PC-3 (cell line): Measurements from ENCODE around the gene RPL29. TPM values are rescaled to one million over a fixed set of nuclear protein-coding genes. Genes with fewer than 3 reads are reported as not detected.

Experiments used
- ATAC-seq: fragments of 200-7000 bp; cut with Tn5 transposase; 2 replicates; pipeline ENCODE4 v1.9.1; 2020; ENCODE audit warnings: mild to moderate bottlenecking, moderate library complexity
- BruUV-seq: library from RNA; stranded (reverse); fragments of 400-500 nt; replicated peaks from 2 replicates; lab custom pipeline; 2021; lab: Mats Ljungman, UMichigan
- CTCF ChIA-PET: fragments of 300-600 bp; sonication (Branson Sonifier 250); formaldehyde crosslinking; loops from one replicate; lab custom pipeline; 2022; ENCODE audit warnings: antibody characterized with exemption; lab: Charles Lee
- POLR2A ChIA-PET: fragments of 300-600 bp; sonication (Branson Sonifier 250); formaldehyde crosslinking; loops from one replicate; lab custom pipeline; 2022; ENCODE audit warnings: antibody characterized with exemption; ENCODE audit not compliant: unreplicated experiment; lab: Charles Lee
- DNase-seq: peaks from one replicate; pipeline ENCODE4 v3.0.0-alpha.2; 2015
- H2AFZ ChIP-seq: fragments of 300-600 bp; sonication (generic); 2 replicates; pipeline ENCODE4 v1.6.0; 2016; ENCODE audit warnings: antibody characterized with exemption, low read length
- H3F3A ChIP-seq: fragments of 300-600 bp; sonication (generic); one replicate; pipeline ENCODE4 v1.6.0; 2017; ENCODE audit warnings: antibody characterized with exemption, low read length, control low read depth, mild to moderate bottlenecking; ENCODE audit not compliant: unreplicated experiment
- H3K27ac ChIP-seq: fragments of 300-600 bp; sonication (generic); 2 replicates; pipeline ENCODE4 v1.5.1; 2016; ENCODE audit warnings: mild to moderate bottlenecking, low read length
- H3K27me3 ChIP-seq: fragments of 300-600 bp; sonication (generic); 2 replicates; pipeline ENCODE4 v1.6.1; 2016; ENCODE audit warnings: low read length, mixed read lengths
- H3K36me3 ChIP-seq: fragments of 300-600 bp; sonication (generic); 2 replicates; pipeline ENCODE4 v1.6.1; 2016; ENCODE audit warnings: low read depth, mixed run types, low read length, mixed read lengths
- H3K4me1 ChIP-seq: fragments of 300-600 bp; sonication (generic); 2 replicates; pipeline ENCODE4 v1.5.1; 2016; ENCODE audit warnings: low read length; ENCODE audit not compliant: insufficient read depth
- H3K4me2 ChIP-seq: fragments of 300-600 bp; sonication (generic); 2 replicates; pipeline ENCODE4 v1.6.0; 2016; ENCODE audit warnings: low read length
- H3K4me3 ChIP-seq: fragments of 300-600 bp; sonication (generic); 2 replicates; pipeline ENCODE4 v1.5.1; 2016; ENCODE audit warnings: mild to moderate bottlenecking, low read length, mixed read lengths
- H3K79me2 ChIP-seq: fragments of 300-600 bp; sonication (generic); 2 replicates; pipeline ENCODE4 v1.6.1; 2017; ENCODE audit warnings: low read length, mixed read lengths
- H3K9ac ChIP-seq: fragments of 300-600 bp; sonication (generic); 2 replicates; pipeline ENCODE4 v1.6.0; 2016; ENCODE audit warnings: mild to moderate bottlenecking, low read length
- H3K9me2 ChIP-seq: fragments of 300-600 bp; sonication (generic); replicated peaks from 2 replicates; pipeline ENCODE4 v1.6.1; 2016; ENCODE audit warnings: mixed run types, low read length, mixed read lengths
- H3K9me3 ChIP-seq: fragments of 300-600 bp; sonication (generic); 2 replicates; pipeline ENCODE4 v1.6.1; 2016; ENCODE audit warnings: low read length, mixed read lengths
- H4K20me1 ChIP-seq: fragments of 300-600 bp; sonication (generic); 2 replicates; pipeline ENCODE4 v1.6.1; 2016; ENCODE audit warnings: low read length, mixed read lengths
- EZH2 ChIP-seq: fragments of 300-600 bp; sonication (generic); IDR thresholded peaks from one replicate; pipeline ENCODE4 v1.6.1; 2017; ENCODE audit warnings: antibody characterized with exemption, mild to moderate bottlenecking, low read length; ENCODE audit not compliant: unreplicated experiment
- EZH2phosphoT487 ChIP-seq: fragments of 300-600 bp; sonication (generic); IDR thresholded peaks from 2 replicates; pipeline ENCODE4 v1.6.1; 2018; ENCODE audit warnings: mild to moderate bottlenecking, antibody characterized with exemption, low read length, borderline replicate concordance
- intact Hi-C: fragments of 100-400 bp; cut with micrococcal nuclease; formaldehyde crosslinking; loops from 2 replicates; pipeline ENCODE4 v1.9.0; 2023
- total RNA-seq: library from RNA; depleted of rRNA; stranded (reverse); fragments of >200 nt; gene quantifications from 2 replicates; pipeline ENCODE4 v1.2.3, GENCODE V29; 2014
- TF ChIP-seq, protein P1 (sequence below): fragments of 300-600 bp; sonication (generic); conservative IDR thresholded peaks from 2 replicates; pipeline ENCODE4 v1.5.1; 2017; ENCODE audit warnings: antibody characterized with exemption, low read depth, mild to moderate bottlenecking, low read length

RPL29 gene
- total RNA-seq, 1 experiment from 2014 or later = 1,807 TPM

DNA sequence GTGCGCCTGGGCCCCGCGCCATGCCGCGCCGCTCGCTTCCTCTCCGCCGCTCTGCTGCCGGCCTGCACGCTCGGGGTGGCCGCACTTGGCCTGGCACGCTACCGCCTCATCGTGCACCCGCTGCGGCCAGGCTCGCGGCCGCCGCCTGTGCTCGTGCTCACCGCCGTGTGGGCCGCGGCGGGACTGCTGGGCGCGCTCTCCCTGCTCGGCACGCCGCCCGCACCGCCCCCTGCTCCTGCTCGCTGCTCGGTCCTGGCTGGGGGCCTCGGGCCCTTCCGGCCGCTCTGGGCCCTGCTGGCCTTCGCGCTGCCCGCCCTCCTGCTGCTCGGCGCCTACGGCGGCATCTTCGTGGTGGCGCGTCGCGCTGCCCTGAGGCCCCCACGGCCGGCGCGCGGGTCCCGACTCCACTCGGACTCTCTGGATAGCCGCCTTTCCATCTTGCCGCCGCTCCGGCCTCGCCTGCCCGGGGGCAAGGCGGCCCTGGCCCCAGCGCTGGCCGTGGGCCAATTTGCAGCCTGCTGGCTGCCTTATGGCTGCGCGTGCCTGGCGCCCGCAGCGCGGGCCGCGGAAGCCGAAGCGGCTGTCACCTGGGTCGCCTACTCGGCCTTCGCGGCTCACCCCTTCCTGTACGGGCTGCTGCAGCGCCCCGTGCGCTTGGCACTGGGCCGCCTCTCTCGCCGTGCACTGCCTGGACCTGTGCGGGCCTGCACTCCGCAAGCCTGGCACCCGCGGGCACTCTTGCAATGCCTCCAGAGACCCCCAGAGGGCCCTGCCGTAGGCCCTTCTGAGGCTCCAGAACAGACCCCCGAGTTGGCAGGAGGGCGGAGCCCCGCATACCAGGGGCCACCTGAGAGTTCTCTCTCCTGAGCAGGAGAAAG, 39.6 kb downstream of the RPL29 start:
- H3K4me2 ChIP-seq = no peak overlapping the region
- DNase-seq = no peak
- no TSS peak for BruUV-seq

DNA sequence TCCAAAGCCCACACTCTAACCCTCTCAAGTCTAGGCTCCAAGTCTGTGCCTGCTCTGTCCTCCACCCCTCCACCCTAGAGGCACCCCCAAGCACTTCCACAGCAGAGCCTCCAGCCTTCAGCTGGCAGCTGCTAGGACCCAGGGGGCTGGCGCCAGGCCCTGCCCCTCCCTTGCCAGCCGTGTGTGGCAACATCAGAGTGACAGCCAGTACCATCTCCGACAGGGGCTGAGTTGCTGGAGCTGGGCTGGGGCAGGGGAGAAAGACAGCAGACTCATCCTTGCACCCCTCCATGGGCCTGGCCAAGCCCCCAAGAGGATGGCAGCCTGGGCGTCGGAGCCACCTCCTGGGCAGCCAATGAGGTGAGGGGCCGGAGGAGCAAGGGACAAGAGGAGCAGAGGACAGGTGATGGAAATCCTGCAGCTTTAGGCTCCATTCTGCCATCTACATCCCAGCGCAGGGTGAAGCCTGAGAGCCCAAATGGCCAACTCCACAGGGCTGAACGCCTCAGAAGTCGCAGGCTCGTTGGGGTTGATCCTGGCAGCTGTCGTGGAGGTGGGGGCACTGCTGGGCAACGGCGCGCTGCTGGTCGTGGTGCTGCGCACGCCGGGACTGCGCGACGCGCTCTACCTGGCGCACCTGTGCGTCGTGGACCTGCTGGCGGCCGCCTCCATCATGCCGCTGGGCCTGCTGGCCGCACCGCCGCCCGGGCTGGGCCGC, 40.4 kb downstream of the RPL29 start, which contains the start of gene GPR62:
GPR62 (plus strand) TSS at position 207 of the 718 bp plus-strand sequence; CDS start at position 479, 272 bp downstream.
- Histone ChIP-seq H4K20me1 (no peaks in the 10 kb centered on the region), H2AFZ (no peak within 1 kb of the TSS), H3F3A (no peaks in the 10 kb centered on the region), H3K4me3 (no peak within 1 kb of the TSS), H3K79me2 (no peaks in the 10 kb centered on the region), H3K36me3 (no peaks in the 10 kb centered on the region), H3K9me3 (no peaks in the 10 kb centered on the region), H3K27me3 (no peaks in the 10 kb centered on the region), H3K4me2 (no peak within 1 kb of the TSS), H3K4me1 (0 out of 2 replicates have a peak, but pooled peaks cover 6% of the 10 kb centered on the region), H3K9me2 (no peaks in the 10 kb centered on the region), H3K27ac (no peak within 1 kb of the TSS), H3K9ac (no peak within 1 kb of the TSS)
- BruUV-seq = no TSS peak
- no peak for DNase-seq
- intact Hi-C loops = no loop called here
- ChIA-PET POLR2A (no interaction called here), CTCF (no interaction called here)
- TF ChIP-seq, protein P1, sequence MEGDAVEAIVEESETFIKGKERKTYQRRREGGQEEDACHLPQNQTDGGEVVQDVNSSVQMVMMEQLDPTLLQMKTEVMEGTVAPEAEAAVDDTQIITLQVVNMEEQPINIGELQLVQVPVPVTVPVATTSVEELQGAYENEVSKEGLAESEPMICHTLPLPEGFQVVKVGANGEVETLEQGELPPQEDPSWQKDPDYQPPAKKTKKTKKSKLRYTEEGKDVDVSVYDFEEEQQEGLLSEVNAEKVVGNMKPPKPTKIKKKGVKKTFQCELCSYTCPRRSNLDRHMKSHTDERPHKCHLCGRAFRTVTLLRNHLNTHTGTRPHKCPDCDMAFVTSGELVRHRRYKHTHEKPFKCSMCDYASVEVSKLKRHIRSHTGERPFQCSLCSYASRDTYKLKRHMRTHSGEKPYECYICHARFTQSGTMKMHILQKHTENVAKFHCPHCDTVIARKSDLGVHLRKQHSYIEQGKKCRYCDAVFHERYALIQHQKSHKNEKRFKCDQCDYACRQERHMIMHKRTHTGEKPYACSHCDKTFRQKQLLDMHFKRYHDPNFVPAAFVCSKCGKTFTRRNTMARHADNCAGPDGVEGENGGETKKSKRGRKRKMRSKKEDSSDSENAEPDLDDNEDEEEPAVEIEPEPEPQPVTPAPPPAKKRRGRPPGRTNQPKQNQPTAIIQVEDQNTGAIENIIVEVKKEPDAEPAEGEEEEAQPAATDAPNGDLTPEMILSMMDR = no peak
- TF ChIP-seq EZH2phosphoT487 (no peak), EZH2 (no peak)
- peak; percentile 12 for ATAC-seq

More for the DNA sequence above, 39.6 kb downstream of the RPL29 start:
- no peaks in the 10 kb centered on the region for H4K20me1 ChIP-seq
- no peak overlapping the region for H2AFZ ChIP-seq
- POLR2A ChIA-PET = no interaction called here
- H3K4me1 ChIP-seq = 0 out of 2 replicates have a peak, but pooled peaks cover 6% of the 10 kb centered on the region
- ATAC-seq = no peak
- intact Hi-C loops = no loop called here
- no peak overlapping the region for H3K4me3 ChIP-seq
- H3K27me3 ChIP-seq = no peaks in the 10 kb centered on the region
- H3K36me3 ChIP-seq = no peaks in the 10 kb centered on the region
- no peaks in the 10 kb centered on the region for H3K9me2 ChIP-seq
- no peaks in the 10 kb centered on the region for H3K9me3 ChIP-seq
- no peaks in the 10 kb centered on the region for H3K79me2 ChIP-seq
- TF ChIP-seq EZH2phosphoT487 (no peak), EZH2 (no peak)
- TF ChIP-seq, protein P1 = no peak; the same call in 1 of the 2 replicates
- no peak overlapping the region for H3K9ac ChIP-seq
- H3K27ac ChIP-seq = no peak overlapping the region
- no peaks in the 10 kb centered on the region for H3F3A ChIP-seq
- CTCF ChIA-PET = no interaction called here
